HG03558 (cell line): ENCODE data around the gene KRT31.
"Not testable (repeated sequence)": the region's sequence is repeated elsewhere in the genome, so short reads cannot be mapped to it uniquely, and the experiment has no call there.

Experiments
- ATAC-seq: cut with Tn5 transposase; IDR thresholded peaks from one replicate; pipeline ENCODE4 v1.9.1; 2021; ENCODE audit warnings: moderate number of reproducible peaks; ENCODE audit not compliant: unreplicated experiment; ENCODE audit errors: extremely low read depth

The KRT31 gene

GRCh38 chr17:41392278-41392677 is 5.1 kb downstream of the KRT31 start:
- ATAC-seq, result no peak

GRCh38 chr17:41391535-41391934 is 5.9 kb downstream of the KRT31 start:
- no peak for ATAC-seq

GRCh38 chr17:41390411-41390938 is 6.9 kb downstream of the KRT31 start:
- no peak for ATAC-seq

GRCh38 chr17:41387670-41388069 is 9.7 kb downstream of the KRT31 start:
- no peak for ATAC-seq

- no peak for ATAC-seq
Observed at GRCh38 chr17:41386227-41386626, 11.2 kb downstream of the KRT31 start.

GRCh38 chr17:41383690-41384089 is 13.7 kb downstream of the KRT31 start:
- ATAC-seq, result no peak

- ATAC-seq, result no peak
Observed at GRCh38 chr17:41382394-41382793, 15.0 kb downstream of the KRT31 start.

GRCh38 chr17:41381943-41382342 is 15.5 kb downstream of the KRT31 start, which contains the start of gene KRT34:
TSS of gene KRT34 (minus strand) at chr17:41382306. CDS start at chr17:41382246, 60 bp downstream.
- ATAC-seq, result not testable (repeated sequence)

GRCh38 chr17:41380091-41380490 is 17.3 kb downstream of the KRT31 start:
- not testable (repeated sequence) for ATAC-seq

GRCh38 chr17:41377546-41377945 is 19.9 kb downstream of the KRT31 start:
- ATAC-seq, result no peak

- ATAC-seq, result no peak
Observed at GRCh38 chr17:41369713-41370112, 27.7 kb downstream of the KRT31 start, which contains the start of gene KRT33B. TSS of gene KRT33B (minus strand) at chr17:41369813. CDS start at chr17:41369750, 63 bp downstream.

GRCh38 chr17:41369023-41369422 is 28.4 kb downstream of the KRT31 start:
- no peak for ATAC-seq

- no peak for ATAC-seq
Observed at GRCh38 chr17:41367426-41368075, 29.9 kb downstream of the KRT31 start.

GRCh38 chr17:41366070-41366469 is 31.3 kb downstream of the KRT31 start:
- no peak for ATAC-seq

- ATAC-seq, result no peak
Observed at GRCh38 chr17:41363881-41364280, 33.5 kb downstream of the KRT31 start.

- no peak for ATAC-seq
Observed at GRCh38 chr17:41360296-41360995, 37.0 kb downstream of the KRT31 start.

GRCh38 chr17:41354536-41354935 is 42.9 kb downstream of the KRT31 start:
- no peak for ATAC-seq

GRCh38 chr17:41352597-41353366 is 44.6 kb downstream of the KRT31 start:
- no peak for ATAC-seq

GRCh38 chr17:41351177-41351576 is 46.2 kb downstream of the KRT31 start:
- ATAC-seq, result no peak

- not testable (repeated sequence) for ATAC-seq
Observed at GRCh38 chr17:41350381-41350878, 47.0 kb downstream of the KRT31 start, which contains the start of gene KRT33A. TSS of gene KRT33A (minus strand) at chr17:41350828. CDS start at chr17:41350767, 61 bp downstream.
